Dendritic cell treated with granulocyte-macrophage colony-stimulating factor and Interleukin-4, amounts not matched to agents 40 ng/mL and 50 ng/mL, for 4 days (primary cell): Measurements from ENCODE around the gene CCDC177.
A peak's percentile ranks its signal among the peaks of the same experiment; 100 is the strongest.

ENCODE experiments used
- H3K27ac Mint-ChIP-seq: one replicate; pipeline ENCODE4 v1.8.0; 2022; ENCODE audit warnings: mild to moderate bottlenecking, mixed read lengths
- H3K27me3 Mint-ChIP-seq: one replicate; pipeline ENCODE4 v1.8.0; 2022; ENCODE audit warnings: mild to moderate bottlenecking, mixed read lengths
- H3K36me3 Mint-ChIP-seq: one replicate; pipeline ENCODE4 v1.8.0; 2022; ENCODE audit warnings: low read depth, mixed read lengths
- H3K4me1 Mint-ChIP-seq: one replicate; pipeline ENCODE4 v1.8.0; 2022; ENCODE audit warnings: low read depth, mixed read lengths
- H3K4me3 Mint-ChIP-seq: one replicate; pipeline ENCODE4 v1.8.0; 2022; ENCODE audit warnings: mild to moderate bottlenecking, moderate library complexity, mixed read lengths
- H3K9me3 Mint-ChIP-seq: one replicate; pipeline ENCODE4 v1.8.0; 2022; ENCODE audit warnings: mixed read lengths
- intact Hi-C: fragments of 100-400 bp; cut with micrococcal nuclease; formaldehyde crosslinking; loops from one replicate; pipeline ENCODE4 v1.15.0; 2022

CCDC177 gene

GRCh38 chr14:69586404-69586803 is 11.7 kb upstream of the CCDC177 start:
- Mint-ChIP-seq H3K4me3 (no peak overlapping the region), H3K4me1 (peaks cover 34% of the 10 kb centered on the region), H3K27ac (no peak overlapping the region), H3K36me3 (no peaks in the 10 kb centered on the region), H3K9me3 (peaks cover 8% of the 10 kb centered on the region), H3K27me3 (peaks cover 11% of the 10 kb centered on the region)
- intact Hi-C loops: loop anchor here (10.0 kb wide), 1 partner anchor 438 kb away; no protein-coding TSS in a partner anchor

- H3K27me3 Mint-ChIP-seq: peaks cover 16% of the 10 kb centered on the region
- peak overlapping the region; percentile 23 for H3K27ac Mint-ChIP-seq
- peaks cover 8% of the 10 kb centered on the region for H3K9me3 Mint-ChIP-seq
- H3K4me1 Mint-ChIP-seq: peaks cover 42% of the 10 kb centered on the region
- intact Hi-C loops: loop anchor here (10.0 kb wide), 1 partner anchor 440 kb away; no protein-coding TSS in a partner anchor
- H3K36me3 Mint-ChIP-seq: no peaks in the 10 kb centered on the region
- no peak overlapping the region for H3K4me3 Mint-ChIP-seq
These were observed 9.7 kb upstream of the CCDC177 start for GRCh38 chr14:69584389-69584788.

GRCh38 chr14:69582829-69583228 is 8.2 kb upstream of the CCDC177 start:
- intact Hi-C loops: loop anchor here (10.0 kb wide), 1 partner anchor 442 kb away; no protein-coding TSS in a partner anchor
- Mint-ChIP-seq H3K27me3 (peaks cover 21% of the 10 kb centered on the region), H3K36me3 (no peaks in the 10 kb centered on the region), H3K27ac (no peak overlapping the region), H3K9me3 (peaks cover 8% of the 10 kb centered on the region), H3K4me1 (peaks cover 38% of the 10 kb centered on the region), H3K4me3 (no peak overlapping the region)

- H3K9me3 Mint-ChIP-seq: peaks cover 8% of the 10 kb centered on the region
- intact Hi-C loops: loop anchor here (10.0 kb wide), 1 partner anchor 443 kb away; no protein-coding TSS in a partner anchor
These were observed 7.5 kb upstream of the CCDC177 start for GRCh38 chr14:69582212-69582611.

GRCh38 chr14:69581316-69581935 is 6.8 kb upstream of the CCDC177 start:
- Mint-ChIP-seq H3K36me3 (no peaks in the 10 kb centered on the region), H3K9me3 (peaks cover 8% of the 10 kb centered on the region), H3K4me1 (peaks cover 24% of the 10 kb centered on the region), H3K27ac (no peak overlapping the region), H3K4me3 (no peak overlapping the region), H3K27me3 (peaks cover 27% of the 10 kb centered on the region)
- intact Hi-C loops: loop anchor here (10.0 kb wide), 1 partner anchor 443 kb away; no protein-coding TSS in a partner anchor

More at GRCh38 chr14:69582212-69582611, 7.5 kb upstream of the CCDC177 start:
- no peaks in the 10 kb centered on the region for H3K36me3 Mint-ChIP-seq
- H3K27me3 Mint-ChIP-seq: peaks cover 23% of the 10 kb centered on the region
- no peak overlapping the region for H3K4me3 Mint-ChIP-seq
- H3K4me1 Mint-ChIP-seq: peaks cover 32% of the 10 kb centered on the region
- no peak overlapping the region for H3K27ac Mint-ChIP-seq

GRCh38 chr14:69580009-69580577 is 5.4 kb upstream of the CCDC177 start:
- no peak overlapping the region for H3K4me3 Mint-ChIP-seq
- intact Hi-C loops: loop anchor here (10.0 kb wide), 1 partner anchor 445 kb away; no protein-coding TSS in a partner anchor
- peaks cover 41% of the 10 kb centered on the region for H3K27me3 Mint-ChIP-seq
- H3K36me3 Mint-ChIP-seq: no peaks in the 10 kb centered on the region
- peaks cover 8% of the 10 kb centered on the region for H3K9me3 Mint-ChIP-seq
- peaks cover 12% of the 10 kb centered on the region for H3K4me1 Mint-ChIP-seq
- no peak overlapping the region for H3K27ac Mint-ChIP-seq

- H3K36me3 Mint-ChIP-seq: no peaks in the 10 kb centered on the region
- no peak overlapping the region for H3K4me3 Mint-ChIP-seq
- peaks cover 46% of the 10 kb centered on the region for H3K27me3 Mint-ChIP-seq
- intact Hi-C loops: no loop called here
- H3K9me3 Mint-ChIP-seq: peaks cover 8% of the 10 kb centered on the region
- H3K27ac Mint-ChIP-seq: no peak overlapping the region
- H3K4me1 Mint-ChIP-seq: peaks cover 11% of the 10 kb centered on the region
These were observed 4.8 kb upstream of the CCDC177 start for GRCh38 chr14:69579476-69579875.

- H3K9me3 Mint-ChIP-seq: no peaks in the 10 kb centered on the region
- H3K4me3 Mint-ChIP-seq: no peak overlapping the region
- H3K36me3 Mint-ChIP-seq: no peaks in the 10 kb centered on the region
- no peak overlapping the region for H3K27ac Mint-ChIP-seq
- peaks cover 84% of the 10 kb centered on the region for H3K27me3 Mint-ChIP-seq
- intact Hi-C loops: loop anchor here (1.0 to 5.0 kb wide), 2 partner anchors 40 to 333 kb away; no protein-coding TSS in a partner anchor
- H3K4me1 Mint-ChIP-seq: peaks cover 12% of the 10 kb centered on the region
These were observed 254 bp upstream of the CCDC177 start for GRCh38 chr14:69574954-69575295.

GRCh38 chr14:69573831-69574262 is 824 bp downstream of the CCDC177 start:
- Mint-ChIP-seq H3K4me3 (no peak overlapping the region), H3K27ac (no peak overlapping the region), H3K9me3 (no peaks in the 10 kb centered on the region), H3K4me1 (peaks cover 12% of the 10 kb centered on the region), H3K27me3 (peaks cover 88% of the 10 kb centered on the region), H3K36me3 (no peaks in the 10 kb centered on the region)
- intact Hi-C loops: loop anchor here (1.0 to 5.0 kb wide), 2 partner anchors 39 to 332 kb away; no protein-coding TSS in a partner anchor

GRCh38 chr14:69573205-69573830 is 1.4 kb downstream of the CCDC177 start:
- no peak overlapping the region for H3K27ac Mint-ChIP-seq
- no peaks in the 10 kb centered on the region for H3K9me3 Mint-ChIP-seq
- intact Hi-C loops: loop anchor here (5.0 kb wide), 1 partner anchor 331 kb away; no protein-coding TSS in a partner anchor
- H3K4me3 Mint-ChIP-seq: no peak overlapping the region
- peaks cover 88% of the 10 kb centered on the region for H3K27me3 Mint-ChIP-seq
- no peaks in the 10 kb centered on the region for H3K36me3 Mint-ChIP-seq
- peaks cover 12% of the 10 kb centered on the region for H3K4me1 Mint-ChIP-seq

- no peak overlapping the region for H3K27ac Mint-ChIP-seq
These were observed 1.9 kb downstream of the CCDC177 start for GRCh38 chr14:69572841-69573135.

GRCh38 chr14:69572030-69572840 is 2.4 kb downstream of the CCDC177 start:
- peaks cover 91% of the 10 kb centered on the region for H3K27me3 Mint-ChIP-seq
- peaks cover 12% of the 10 kb centered on the region for H3K4me1 Mint-ChIP-seq
- no peak overlapping the region for H3K27ac Mint-ChIP-seq
- intact Hi-C loops: loop anchor here (5.0 kb wide), 1 partner anchor 330 kb away; no protein-coding TSS in a partner anchor
- peak overlapping the region; percentile 63 for H3K4me3 Mint-ChIP-seq
- no peaks in the 10 kb centered on the region for H3K9me3 Mint-ChIP-seq
- H3K36me3 Mint-ChIP-seq: no peaks in the 10 kb centered on the region

More at GRCh38 chr14:69572841-69573135, 1.9 kb downstream of the CCDC177 start:
- H3K4me1 Mint-ChIP-seq: peaks cover 12% of the 10 kb centered on the region
- no peaks in the 10 kb centered on the region for H3K9me3 Mint-ChIP-seq
- intact Hi-C loops: loop anchor here (5.0 kb wide), 1 partner anchor 330 kb away; no protein-coding TSS in a partner anchor
- H3K27me3 Mint-ChIP-seq: peaks cover 91% of the 10 kb centered on the region
- no peaks in the 10 kb centered on the region for H3K36me3 Mint-ChIP-seq
- H3K4me3 Mint-ChIP-seq: peak overlapping the region; percentile 63

GRCh38 chr14:69571449-69572029 is 3.1 kb downstream of the CCDC177 start:
- intact Hi-C loops: loop anchor here (5.0 kb wide), 1 partner anchor 329 kb away; no protein-coding TSS in a partner anchor

More at GRCh38 chr14:69571449-69572029, 3.1 kb downstream of the CCDC177 start:
- Mint-ChIP-seq H3K27me3 (peaks cover 89% of the 10 kb centered on the region), H3K4me1 (peaks cover 12% of the 10 kb centered on the region), H3K4me3 (peak overlapping the region; percentile 63), H3K9me3 (no peaks in the 10 kb centered on the region), H3K27ac (no peak overlapping the region), H3K36me3 (no peaks in the 10 kb centered on the region)
